NB4 (cell line): Measurements from ENCODE around the gene SPTBN2.

Experiments used
- MYC ChIP-seq: IDR thresholded peaks from 2 replicates; pipeline ENCODE4 v1.6.1; 2011; ENCODE audit warnings: low read depth, low read length
- POLR2A ChIP-seq: IDR thresholded peaks from 2 replicates; pipeline ENCODE4 v1.6.1; 2011; ENCODE audit warnings: mild to moderate bottlenecking; ENCODE audit not compliant: insufficient read length; ENCODE audit errors: extremely low read depth
- TF ChIP-seq, protein P1 (sequence below): IDR thresholded peaks from one replicate; pipeline ENCODE4 v1.5.1; 2012; ENCODE audit warnings: low read depth, low read length
- TF ChIP-seq, protein P2 (sequence below): IDR thresholded peaks from 2 replicates; pipeline ENCODE4 v1.6.1; 2011; ENCODE audit warnings: low read depth, low read length

GRCh38 chr11:66643745-66644437 lies 85.1 kb downstream of the SPTBN2 start:
- TF ChIP-seq, protein P1, sequence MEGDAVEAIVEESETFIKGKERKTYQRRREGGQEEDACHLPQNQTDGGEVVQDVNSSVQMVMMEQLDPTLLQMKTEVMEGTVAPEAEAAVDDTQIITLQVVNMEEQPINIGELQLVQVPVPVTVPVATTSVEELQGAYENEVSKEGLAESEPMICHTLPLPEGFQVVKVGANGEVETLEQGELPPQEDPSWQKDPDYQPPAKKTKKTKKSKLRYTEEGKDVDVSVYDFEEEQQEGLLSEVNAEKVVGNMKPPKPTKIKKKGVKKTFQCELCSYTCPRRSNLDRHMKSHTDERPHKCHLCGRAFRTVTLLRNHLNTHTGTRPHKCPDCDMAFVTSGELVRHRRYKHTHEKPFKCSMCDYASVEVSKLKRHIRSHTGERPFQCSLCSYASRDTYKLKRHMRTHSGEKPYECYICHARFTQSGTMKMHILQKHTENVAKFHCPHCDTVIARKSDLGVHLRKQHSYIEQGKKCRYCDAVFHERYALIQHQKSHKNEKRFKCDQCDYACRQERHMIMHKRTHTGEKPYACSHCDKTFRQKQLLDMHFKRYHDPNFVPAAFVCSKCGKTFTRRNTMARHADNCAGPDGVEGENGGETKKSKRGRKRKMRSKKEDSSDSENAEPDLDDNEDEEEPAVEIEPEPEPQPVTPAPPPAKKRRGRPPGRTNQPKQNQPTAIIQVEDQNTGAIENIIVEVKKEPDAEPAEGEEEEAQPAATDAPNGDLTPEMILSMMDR, result no peak
- no peak for TF ChIP-seq POLR2A
- no peak for TF ChIP-seq MYC
- TF ChIP-seq, protein P2, sequence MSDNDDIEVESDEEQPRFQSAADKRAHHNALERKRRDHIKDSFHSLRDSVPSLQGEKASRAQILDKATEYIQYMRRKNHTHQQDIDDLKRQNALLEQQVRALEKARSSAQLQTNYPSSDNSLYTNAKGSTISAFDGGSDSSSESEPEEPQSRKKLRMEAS, result no peak
